Transverse colon (tissue), 4 donors: ENCODE measurements around the gene AGPAT2.

Source experiments
- EP300 ChIP-seq: sonication (generic); formaldehyde crosslinking; IDR thresholded peaks from one replicate; pipeline ENCODE4 v1.6.1; 2017; ENCODE audit warnings: antibody characterized with exemption, low read depth
- POLR2A ChIP-seq: fragments of 450-650 bp; IDR thresholded peaks from one replicate; pipeline ENCODE4 v1.6.1; 2016; ENCODE audit warnings: antibody characterized with exemption, mild to moderate bottlenecking, moderate library complexity
- POLR2AphosphoS5 ChIP-seq, 3 donors: sonication (generic); formaldehyde crosslinking; IDR thresholded peaks; one replicate each; pipeline ENCODE4 v1.6.1; 2016; ENCODE audit warnings: antibody characterized with exemption in 3 of 3
- TF ChIP-seq, protein P1 (sequence below), 5 experiments: fragments of 200-600 bp in 3 of 5; fragments of 450-650 bp in 2 of 5; sonication (generic) in 3 of 5; IDR thresholded peaks; 1 replicate in 2 of 5; 2 replicates in 3 of 5; pipeline ENCODE4 v1.5.1; 2016 to 2017; ENCODE audit warnings: antibody characterized with exemption in 5 of 5, inconsistent platforms in 3 of 5, mild to moderate bottlenecking in 2 of 5, moderate library complexity in 1 of 5

DNA sequence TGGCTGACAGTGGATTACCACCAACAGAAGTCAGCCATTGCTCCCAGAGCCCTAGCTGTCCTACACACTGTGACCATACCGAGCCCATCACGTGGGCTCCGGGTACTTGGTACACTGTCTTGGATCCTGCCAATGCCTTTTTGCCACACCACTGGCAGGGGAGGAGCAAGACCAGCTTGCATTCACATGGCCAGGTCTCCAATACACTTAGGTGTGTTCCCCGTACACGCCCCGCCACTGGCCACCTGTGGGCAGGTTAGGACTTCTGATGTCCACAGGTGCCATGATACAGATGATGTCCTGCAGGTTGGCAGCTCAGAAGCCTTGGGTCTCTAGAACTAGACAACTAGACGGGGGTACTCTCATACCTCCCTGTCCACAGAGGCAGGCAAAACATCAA lies 19.8 kb upstream of the AGPAT2 start:
- TF ChIP-seq, protein P1, sequence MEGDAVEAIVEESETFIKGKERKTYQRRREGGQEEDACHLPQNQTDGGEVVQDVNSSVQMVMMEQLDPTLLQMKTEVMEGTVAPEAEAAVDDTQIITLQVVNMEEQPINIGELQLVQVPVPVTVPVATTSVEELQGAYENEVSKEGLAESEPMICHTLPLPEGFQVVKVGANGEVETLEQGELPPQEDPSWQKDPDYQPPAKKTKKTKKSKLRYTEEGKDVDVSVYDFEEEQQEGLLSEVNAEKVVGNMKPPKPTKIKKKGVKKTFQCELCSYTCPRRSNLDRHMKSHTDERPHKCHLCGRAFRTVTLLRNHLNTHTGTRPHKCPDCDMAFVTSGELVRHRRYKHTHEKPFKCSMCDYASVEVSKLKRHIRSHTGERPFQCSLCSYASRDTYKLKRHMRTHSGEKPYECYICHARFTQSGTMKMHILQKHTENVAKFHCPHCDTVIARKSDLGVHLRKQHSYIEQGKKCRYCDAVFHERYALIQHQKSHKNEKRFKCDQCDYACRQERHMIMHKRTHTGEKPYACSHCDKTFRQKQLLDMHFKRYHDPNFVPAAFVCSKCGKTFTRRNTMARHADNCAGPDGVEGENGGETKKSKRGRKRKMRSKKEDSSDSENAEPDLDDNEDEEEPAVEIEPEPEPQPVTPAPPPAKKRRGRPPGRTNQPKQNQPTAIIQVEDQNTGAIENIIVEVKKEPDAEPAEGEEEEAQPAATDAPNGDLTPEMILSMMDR (IDR thresholded peaks at IDR 0.05): no peak
- no peak for TF ChIP-seq POLR2A
- TF ChIP-seq POLR2AphosphoS5 (IDR thresholded peaks at IDR 0.05): no peak
- no peak for TF ChIP-seq EP300
